Endodermal cell (in vitro differentiated cells): ENCODE results near the gene CC2D1A. TPM values are rescaled to one million over a fixed set of nuclear protein-coding genes. Genes with fewer than 3 reads are reported as not detected.

ENCODE experiments used
- DNase-seq: peaks from one replicate; pipeline ENCODE4 v3.0.0-alpha.2; 2017
- H3K27ac ChIP-seq: 2 replicates; pipeline ENCODE4 v1.5.1; 2013; ENCODE audit warnings: mild to moderate bottlenecking, low read depth, low read length, moderate library complexity
- H3K27me3 ChIP-seq: 2 replicates; pipeline ENCODE4 v1.6.1; 2013; ENCODE audit warnings: mild to moderate bottlenecking, low read length, moderate library complexity; ENCODE audit not compliant: insufficient read depth, control insufficient read depth, poor library complexity, severe bottlenecking
- H3K36me3 ChIP-seq: 2 replicates; pipeline ENCODE4 v1.7.0; 2013; ENCODE audit warnings: mild to moderate bottlenecking, low read length, moderate library complexity; ENCODE audit not compliant: control insufficient read depth, insufficient read depth
- H3K4me1 ChIP-seq: one replicate; pipeline ENCODE4 v1.7.0; 2013; ENCODE audit warnings: low read length; ENCODE audit not compliant: control insufficient read depth, insufficient read depth
- H3K4me3 ChIP-seq: 2 replicates; pipeline ENCODE4 v1.5.1; 2013; ENCODE audit warnings: mild to moderate bottlenecking, low read length, moderate library complexity
- H3K9ac ChIP-seq: 2 replicates; pipeline ENCODE4 v1.6.1; 2013; ENCODE audit warnings: mild to moderate bottlenecking, low read length, moderate library complexity; ENCODE audit not compliant: poor library complexity, severe bottlenecking; ENCODE audit errors: extremely low read depth
- H3K9me3 ChIP-seq: 2 replicates; pipeline ENCODE4 v1.6.1; 2013; ENCODE audit warnings: mild to moderate bottlenecking, low read length, moderate library complexity; ENCODE audit not compliant: control insufficient read depth
- H3K27ac Mint-ChIP-seq: 2 replicates; pipeline ENCODE4 v1.8.0; 2020; ENCODE audit warnings: mixed read lengths
- H3K27me3 Mint-ChIP-seq: 2 replicates; pipeline ENCODE4 v1.8.0; 2021; ENCODE audit warnings: mild to moderate bottlenecking, mixed read lengths; ENCODE audit not compliant: insufficient read depth
- H3K36me3 Mint-ChIP-seq: 2 replicates; pipeline ENCODE4 v1.8.0; 2020; ENCODE audit warnings: low read depth, mixed read lengths
- H3K4me1 Mint-ChIP-seq: 2 replicates; pipeline ENCODE4 v1.8.0; 2020; ENCODE audit warnings: mixed read lengths
- H3K4me3 Mint-ChIP-seq: 2 replicates; pipeline ENCODE4 v1.8.0; 2020; ENCODE audit warnings: mild to moderate bottlenecking, moderate library complexity, mixed read lengths
- H3K9me3 Mint-ChIP-seq: 2 replicates; pipeline ENCODE4 v1.8.0; 2020; ENCODE audit warnings: mild to moderate bottlenecking, mixed read lengths
- WGBS, 2 experiments: methylation state at CpG; one replicate each; pipeline versions ENCODE4 v1.1.5 to v1.1.7; 2013; ENCODE audit warnings: missing lambda C conversion rate in 2 of 2, mixed read lengths in 1 of 2; ENCODE audit not compliant: insufficient coverage in 1 of 2, insufficient read length in 1 of 2; 5-methylcytosine and 5-hydroxymethylcytosine counted together
- total RNA-seq, 2 donors: library from RNA; stranded (reverse); fragmentation: NEBNext Ultra II Directional in 1 of 2; extraction: Animal tissue kit (Norgen Biotek cat#: 25700) in 1 of 2; gene quantifications; 2 replicates in 1 of 2; 3 replicates in 1 of 2; pipeline ENCODE4 v1.2.1, GENCODE V29; 2021
- TF ChIP-seq, protein P1 (sequence below): fragments of 200-600 bp; sonication (generic); conservative IDR thresholded peaks from 2 replicates; pipeline ENCODE4 v1.5.0; 2021; ENCODE audit warnings: antibody characterized with exemption, mild to moderate bottlenecking

Gene CC2D1A
- total RNA-seq, 2 donors from 2014 or later, result 45.1 to 55.9 TPM

DNA sequence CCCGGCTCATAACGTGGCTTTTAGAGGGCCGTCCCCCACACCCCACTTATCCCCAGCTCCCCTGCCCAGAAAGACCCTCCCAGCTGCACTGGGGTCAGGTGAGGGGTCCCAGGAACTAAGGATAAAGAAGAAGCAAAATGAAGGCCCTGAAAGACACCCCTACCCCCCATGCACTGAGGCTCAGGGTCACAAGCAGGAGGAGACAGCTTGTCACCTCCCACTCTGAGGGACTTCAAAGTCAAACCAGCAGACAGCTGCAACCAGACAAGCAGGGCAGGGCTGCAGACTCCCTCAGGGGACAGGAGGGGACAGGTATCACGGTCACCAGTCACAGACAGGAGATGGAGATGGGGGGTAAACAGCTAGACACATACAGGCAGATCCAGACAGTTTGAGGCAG lies 35.1 kb upstream of the CC2D1A start:
- H3K27me3 ChIP-seq, result peaks cover 50% of the 10 kb centered on the region
- Mint-ChIP-seq H3K27ac (no peak overlapping the region), H3K9me3 (no peaks in the 10 kb centered on the region), H3K4me1 (peaks cover 8% of the 10 kb centered on the region), H3K4me3 (no peak overlapping the region), H3K27me3 (peaks cover 86% of the 10 kb centered on the region), H3K36me3 (no peaks in the 10 kb centered on the region)
- TF ChIP-seq, protein P1, sequence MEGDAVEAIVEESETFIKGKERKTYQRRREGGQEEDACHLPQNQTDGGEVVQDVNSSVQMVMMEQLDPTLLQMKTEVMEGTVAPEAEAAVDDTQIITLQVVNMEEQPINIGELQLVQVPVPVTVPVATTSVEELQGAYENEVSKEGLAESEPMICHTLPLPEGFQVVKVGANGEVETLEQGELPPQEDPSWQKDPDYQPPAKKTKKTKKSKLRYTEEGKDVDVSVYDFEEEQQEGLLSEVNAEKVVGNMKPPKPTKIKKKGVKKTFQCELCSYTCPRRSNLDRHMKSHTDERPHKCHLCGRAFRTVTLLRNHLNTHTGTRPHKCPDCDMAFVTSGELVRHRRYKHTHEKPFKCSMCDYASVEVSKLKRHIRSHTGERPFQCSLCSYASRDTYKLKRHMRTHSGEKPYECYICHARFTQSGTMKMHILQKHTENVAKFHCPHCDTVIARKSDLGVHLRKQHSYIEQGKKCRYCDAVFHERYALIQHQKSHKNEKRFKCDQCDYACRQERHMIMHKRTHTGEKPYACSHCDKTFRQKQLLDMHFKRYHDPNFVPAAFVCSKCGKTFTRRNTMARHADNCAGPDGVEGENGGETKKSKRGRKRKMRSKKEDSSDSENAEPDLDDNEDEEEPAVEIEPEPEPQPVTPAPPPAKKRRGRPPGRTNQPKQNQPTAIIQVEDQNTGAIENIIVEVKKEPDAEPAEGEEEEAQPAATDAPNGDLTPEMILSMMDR, result no peak
- WGBS, 2 experiments, result 78 to 91% methylated on average over 1 to 4 of the region's 4 CpGs
- no peaks in the 10 kb centered on the region for H3K36me3 ChIP-seq
- no peak overlapping the region for H3K27ac ChIP-seq
- H3K9me3 ChIP-seq, result no peaks in the 10 kb centered on the region
- DNase-seq, result no peak
- H3K4me1 ChIP-seq, result no peaks in the 10 kb centered on the region
- H3K9ac ChIP-seq, result no peak overlapping the region
- H3K4me3 ChIP-seq, result no peak overlapping the region

DNA sequence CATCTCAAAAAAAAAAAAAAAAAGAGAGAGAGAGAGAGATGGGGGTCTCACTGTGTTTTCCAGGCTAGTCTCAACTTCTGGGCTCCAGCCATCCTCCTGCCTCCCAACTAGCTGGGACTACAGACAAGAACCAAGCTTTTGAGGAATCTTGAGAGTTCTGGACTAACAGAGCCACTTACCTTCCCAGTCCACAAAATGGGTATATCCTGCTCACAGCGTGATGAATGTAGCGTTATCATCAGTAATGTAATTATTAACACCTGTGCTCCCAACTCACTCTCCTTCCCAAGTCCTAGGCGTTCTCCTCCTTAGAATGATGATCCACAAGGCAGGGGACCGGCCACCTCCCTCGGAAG lies 33.7 kb upstream of the CC2D1A start:
- Mint-ChIP-seq H3K27ac (no peak overlapping the region), H3K4me3 (peak overlapping the region; percentile 63), H3K36me3 (no peaks in the 10 kb centered on the region), H3K4me1 (peaks cover 8% of the 10 kb centered on the region), H3K9me3 (no peaks in the 10 kb centered on the region), H3K27me3 (peaks cover 78% of the 10 kb centered on the region)
- Histone ChIP-seq H3K9me3 (no peaks in the 10 kb centered on the region), H3K4me3 (no peak overlapping the region), H3K27me3 (peaks cover 41% of the 10 kb centered on the region), H3K4me1 (no peaks in the 10 kb centered on the region), H3K9ac (no peak overlapping the region), H3K36me3 (no peaks in the 10 kb centered on the region), H3K27ac (no peak overlapping the region)
- 39% methylated on average over 5 of the region's 5 CpGs; no CpG with 5 or more reads in 1 of the 2 experiments for WGBS, 2 experiments
- TF ChIP-seq, protein P1, result no peak
- DNase-seq, result no peak

DNA sequence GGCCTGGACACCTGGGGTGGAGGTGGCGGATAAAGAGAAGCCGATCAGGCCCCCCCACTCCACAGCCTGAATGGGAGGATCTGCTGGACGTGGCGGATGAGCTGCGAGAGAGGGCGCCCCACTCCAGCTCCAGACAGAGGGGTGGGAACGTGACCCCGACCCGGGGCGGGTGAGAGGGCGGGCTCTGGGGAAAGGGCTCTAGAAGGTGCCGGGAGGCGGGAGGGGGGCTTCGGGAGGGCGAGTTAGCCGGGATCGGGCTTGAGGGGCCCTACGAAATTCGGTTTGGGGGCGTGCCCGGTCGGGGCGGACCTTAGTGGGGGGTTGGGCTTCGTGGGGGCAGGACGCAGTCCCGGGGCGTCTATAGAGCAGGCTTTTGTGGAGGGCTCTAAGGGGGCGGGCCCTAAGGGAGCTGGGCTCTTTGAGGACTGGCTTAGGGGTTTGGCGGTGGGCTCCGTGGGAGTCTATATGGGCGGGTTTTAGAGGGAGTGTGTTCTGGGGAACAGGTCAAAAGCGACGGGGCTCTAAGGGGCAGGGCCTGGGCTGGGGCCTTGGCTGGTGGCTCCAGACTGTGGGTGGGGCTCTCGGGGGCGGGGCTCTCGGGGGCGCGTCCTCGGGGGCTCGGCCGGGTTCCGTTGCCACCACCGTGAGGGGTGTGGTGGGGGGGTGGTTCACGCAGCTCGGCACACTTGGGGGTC lies 33.2 kb upstream of the CC2D1A start:
- no peaks in the 10 kb centered on the region for H3K36me3 ChIP-seq
- H3K4me3 ChIP-seq, result peak overlapping the region; percentile 45
- peak overlapping the region; percentile 63 for H3K4me3 Mint-ChIP-seq
- H3K27ac ChIP-seq, result no peak overlapping the region
- DNase-seq, result peak; percentile 91
- WGBS, 2 experiments, result 0 to 9% methylated on average over 1 to 44 of the region's 45 CpGs
- H3K36me3 Mint-ChIP-seq, result no peaks in the 10 kb centered on the region
- H3K27me3 Mint-ChIP-seq, result peaks cover 74% of the 10 kb centered on the region
- peaks cover 8% of the 10 kb centered on the region for H3K4me1 Mint-ChIP-seq
- no peaks in the 10 kb centered on the region for H3K9me3 ChIP-seq
- H3K9ac ChIP-seq, result no peak overlapping the region
- no peaks in the 10 kb centered on the region for H3K4me1 ChIP-seq
- H3K9me3 Mint-ChIP-seq, result no peaks in the 10 kb centered on the region
- H3K27me3 ChIP-seq, result peaks cover 35% of the 10 kb centered on the region
- TF ChIP-seq, protein P1, result peak; percentile 35
- no peak overlapping the region for H3K27ac Mint-ChIP-seq
